ENCODE data around the gene NDUFAF5. TPM values are rescaled to one million over a fixed set of nuclear protein-coding genes. Genes with fewer than 3 reads are reported as not detected.

Gene NDUFAF5
- total and polyA plus RNA-seq, 8 donors: 6.6 to 21.9 (median 9.9) TPM

DNA sequence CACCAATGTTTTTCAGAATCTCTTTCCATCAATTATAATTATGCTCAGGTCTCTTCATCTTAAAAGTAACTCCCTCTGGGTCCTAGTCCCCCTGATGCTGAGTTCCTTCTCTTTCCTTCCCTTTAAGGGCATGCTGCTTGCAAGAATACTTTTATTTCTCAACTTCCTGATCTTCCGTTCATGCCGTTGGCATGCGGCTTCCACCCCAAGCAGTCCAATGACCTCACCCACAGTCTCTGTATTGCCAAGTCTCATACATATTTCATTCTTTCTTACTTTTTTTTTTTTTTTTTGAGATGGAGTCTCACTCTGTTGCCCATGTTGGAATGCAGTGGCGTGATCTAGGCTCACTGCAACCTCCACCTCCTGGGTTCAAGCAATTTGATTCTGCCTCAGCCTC lies 83.5 kb downstream of the NDUFAF5 start:
- intact Hi-C loops (cut with DNase I): no loop called here
- FAIRE-seq: no peak
- TF ChIP-seq, protein P1, sequence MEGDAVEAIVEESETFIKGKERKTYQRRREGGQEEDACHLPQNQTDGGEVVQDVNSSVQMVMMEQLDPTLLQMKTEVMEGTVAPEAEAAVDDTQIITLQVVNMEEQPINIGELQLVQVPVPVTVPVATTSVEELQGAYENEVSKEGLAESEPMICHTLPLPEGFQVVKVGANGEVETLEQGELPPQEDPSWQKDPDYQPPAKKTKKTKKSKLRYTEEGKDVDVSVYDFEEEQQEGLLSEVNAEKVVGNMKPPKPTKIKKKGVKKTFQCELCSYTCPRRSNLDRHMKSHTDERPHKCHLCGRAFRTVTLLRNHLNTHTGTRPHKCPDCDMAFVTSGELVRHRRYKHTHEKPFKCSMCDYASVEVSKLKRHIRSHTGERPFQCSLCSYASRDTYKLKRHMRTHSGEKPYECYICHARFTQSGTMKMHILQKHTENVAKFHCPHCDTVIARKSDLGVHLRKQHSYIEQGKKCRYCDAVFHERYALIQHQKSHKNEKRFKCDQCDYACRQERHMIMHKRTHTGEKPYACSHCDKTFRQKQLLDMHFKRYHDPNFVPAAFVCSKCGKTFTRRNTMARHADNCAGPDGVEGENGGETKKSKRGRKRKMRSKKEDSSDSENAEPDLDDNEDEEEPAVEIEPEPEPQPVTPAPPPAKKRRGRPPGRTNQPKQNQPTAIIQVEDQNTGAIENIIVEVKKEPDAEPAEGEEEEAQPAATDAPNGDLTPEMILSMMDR (IDR thresholded peaks at IDR 0.05): no peak
- Histone ChIP-seq H3K9me3 (no peaks in the 10 kb centered on the region), H3K4me3 (no peak overlapping the region), H3K36me3 (no peaks in the 10 kb centered on the region), H3K27me3 (no peaks in the 10 kb centered on the region), H3K4me1 (no peaks in the 10 kb centered on the region), H3K27ac (no peak overlapping the region)
- WGBS, 2 donors: 80 to 89% methylated on average over 4 of the region's 4 CpGs
- ATAC-seq: peak in 2 of 4 donors; percentile 61 to 76
- DNase-seq: no peak

DNA sequence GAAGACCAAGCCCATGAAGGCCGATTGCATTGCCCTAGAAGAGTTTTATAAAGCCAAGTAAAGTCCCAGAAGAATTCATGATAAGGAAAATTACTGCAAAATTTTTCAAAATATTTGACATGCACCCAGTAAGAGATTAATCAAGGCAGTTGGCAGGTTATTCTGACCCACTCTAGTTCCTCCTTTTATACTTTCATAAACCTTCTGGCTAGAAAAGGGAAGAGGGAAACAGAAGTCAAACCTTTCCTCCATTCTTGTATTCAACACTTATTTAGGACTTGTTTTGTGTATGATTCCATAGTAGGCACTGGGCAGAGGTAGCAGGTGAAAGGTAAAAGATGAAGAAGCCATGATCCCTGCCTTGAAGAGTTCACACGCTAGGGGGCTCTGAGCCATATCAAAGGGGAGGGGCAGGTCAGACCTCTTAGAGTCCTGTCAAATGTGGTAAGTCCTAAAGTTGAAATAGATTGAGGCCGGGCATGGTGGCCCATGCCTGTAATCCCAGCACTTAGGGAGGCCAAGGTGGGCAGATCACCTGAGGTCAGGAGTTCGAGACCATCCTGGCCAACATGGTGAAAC lies 85.4 kb downstream of the NDUFAF5 start:
- DNase-seq: no peak
- H3K27me3 ChIP-seq: no peaks in the 10 kb centered on the region
- no peaks in the 10 kb centered on the region for H3K4me1 ChIP-seq
- no peaks in the 10 kb centered on the region for H3K36me3 ChIP-seq
- TF ChIP-seq, protein P1 (IDR thresholded peaks at IDR 0.05): no peak
- H3K27ac ChIP-seq: no peak overlapping the region
- 63 to 67% methylated on average over 4 of the region's 4 CpGs for WGBS, 2 donors
- H3K4me3 ChIP-seq: no peak overlapping the region
- no peaks in the 10 kb centered on the region for H3K9me3 ChIP-seq
- no peak for ATAC-seq
- no peak for FAIRE-seq
- intact Hi-C loops (cut with DNase I): no loop called here

Other genes starting within 250 kb of the NDUFAF5 start
- gene TASP1, start 146.1 kb upstream of the NDUFAF5 start, total RNA-seq: 10 to 100 TPM in 1 of 6 donors, 1 to 10 TPM in 5; 6.1 to 13.0 (median 8.4) TPM
- gene TASP1, start 146.1 kb upstream of the NDUFAF5 start, polyA plus RNA-seq: 1 to 10 TPM; 5.8 to 6.7 TPM
- 1 to 10 TPM; 2.8 to 7.4 (median 6.2) TPM for gene ESF1, start 109 bp upstream of the NDUFAF5 start, total RNA-seq
- 1 to 10 TPM; 4.8 to 5.8 TPM for gene ESF1, start 109 bp upstream of the NDUFAF5 start, polyA plus RNA-seq
- gene SEL1L2, start 205.6 kb downstream of the NDUFAF5 start, total RNA-seq: not detected
- gene SEL1L2, start 205.6 kb downstream of the NDUFAF5 start, polyA plus RNA-seq: under 1 TPM in 1 of 2 donors, not detected in 1; 0.46 TPM
- gene MACROD2, start 210.5 kb downstream of the NDUFAF5 start, total RNA-seq: 1 to 10 TPM; 2.3 to 4.9 (median 3.1) TPM
- gene MACROD2, start 210.5 kb downstream of the NDUFAF5 start, polyA plus RNA-seq: 1 to 10 TPM; 1.7 to 2.1 TPM

All from pancreas (tissue), 10 donors.